GM21360 (cell line): ENCODE results near the gene COL27A1.

Experiments used
- ATAC-seq: cut with Tn5 transposase; IDR thresholded peaks from one replicate; pipeline ENCODE4 v1.9.1; 2021; ENCODE audit warnings: mild to moderate bottlenecking, moderate library complexity; ENCODE audit not compliant: unreplicated experiment

The COL27A1 gene

GRCh38 chr9:114281473-114282103 is 126.3 kb downstream of the COL27A1 start:
- no peak for ATAC-seq

GRCh38 chr9:114282104-114282485 is 126.8 kb downstream of the COL27A1 start:
- no peak for ATAC-seq

GRCh38 chr9:114282507-114282906 is 127.2 kb downstream of the COL27A1 start:
- ATAC-seq = no peak

- ATAC-seq = no peak
Observed at GRCh38 chr9:114282926-114283325, 127.6 kb downstream of the COL27A1 start.

GRCh38 chr9:114283551-114284111 is 128.3 kb downstream of the COL27A1 start:
- no peak for ATAC-seq

- no peak for ATAC-seq
Observed at GRCh38 chr9:114284316-114285060, 129.2 kb downstream of the COL27A1 start.

- ATAC-seq = no peak
Observed at GRCh38 chr9:114285166-114285867, 130.0 kb downstream of the COL27A1 start.

- no peak for ATAC-seq
Observed at GRCh38 chr9:114286146-114286679, 130.9 kb downstream of the COL27A1 start.

- no peak for ATAC-seq
Observed at GRCh38 chr9:114287001-114287762, 131.8 kb downstream of the COL27A1 start.

GRCh38 chr9:114287763-114288192 is 132.4 kb downstream of the COL27A1 start:
- no peak for ATAC-seq

GRCh38 chr9:114288193-114289091 is 133.1 kb downstream of the COL27A1 start:
- no peak for ATAC-seq

- ATAC-seq = no peak
Observed at GRCh38 chr9:114289106-114289505, 133.8 kb downstream of the COL27A1 start.

GRCh38 chr9:114289571-114290481 is 134.5 kb downstream of the COL27A1 start:
- ATAC-seq = no peak

GRCh38 chr9:114290561-114290986 is 135.2 kb downstream of the COL27A1 start:
- ATAC-seq = no peak

GRCh38 chr9:114291064-114291474 is 135.7 kb downstream of the COL27A1 start:
- no peak for ATAC-seq

GRCh38 chr9:114291886-114292590 is 136.7 kb downstream of the COL27A1 start:
- no peak for ATAC-seq

GRCh38 chr9:114294664-114295063 is 139.3 kb downstream of the COL27A1 start:
- no peak for ATAC-seq

GRCh38 chr9:114296338-114296737 is 141.0 kb downstream of the COL27A1 start:
- no peak for ATAC-seq
